DOHH2 (cell line): ENCODE results near the gene UBQLNL.

ENCODE experiments used
- EZH2phosphoT487 ChIP-seq: fragments of 200-600 bp; sonication (generic); IDR thresholded peaks from 2 replicates; pipeline ENCODE4 v1.6.1; 2017; ENCODE audit warnings: borderline replicate concordance, mild to moderate bottlenecking, antibody characterized with exemption, low read length, moderate library complexity, mixed read lengths
- TF ChIP-seq, protein P1 (sequence below): fragments of 200-600 bp; sonication (generic); IDR thresholded peaks from one replicate; pipeline ENCODE4 v1.5.1; 2014; ENCODE audit warnings: antibody characterized with exemption, mild to moderate bottlenecking, low read depth, low read length; ENCODE audit not compliant: poor library complexity, severe bottlenecking

- TF ChIP-seq, protein P1, sequence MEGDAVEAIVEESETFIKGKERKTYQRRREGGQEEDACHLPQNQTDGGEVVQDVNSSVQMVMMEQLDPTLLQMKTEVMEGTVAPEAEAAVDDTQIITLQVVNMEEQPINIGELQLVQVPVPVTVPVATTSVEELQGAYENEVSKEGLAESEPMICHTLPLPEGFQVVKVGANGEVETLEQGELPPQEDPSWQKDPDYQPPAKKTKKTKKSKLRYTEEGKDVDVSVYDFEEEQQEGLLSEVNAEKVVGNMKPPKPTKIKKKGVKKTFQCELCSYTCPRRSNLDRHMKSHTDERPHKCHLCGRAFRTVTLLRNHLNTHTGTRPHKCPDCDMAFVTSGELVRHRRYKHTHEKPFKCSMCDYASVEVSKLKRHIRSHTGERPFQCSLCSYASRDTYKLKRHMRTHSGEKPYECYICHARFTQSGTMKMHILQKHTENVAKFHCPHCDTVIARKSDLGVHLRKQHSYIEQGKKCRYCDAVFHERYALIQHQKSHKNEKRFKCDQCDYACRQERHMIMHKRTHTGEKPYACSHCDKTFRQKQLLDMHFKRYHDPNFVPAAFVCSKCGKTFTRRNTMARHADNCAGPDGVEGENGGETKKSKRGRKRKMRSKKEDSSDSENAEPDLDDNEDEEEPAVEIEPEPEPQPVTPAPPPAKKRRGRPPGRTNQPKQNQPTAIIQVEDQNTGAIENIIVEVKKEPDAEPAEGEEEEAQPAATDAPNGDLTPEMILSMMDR: no peak
- no peak for TF ChIP-seq EZH2phosphoT487
Observed at GRCh38 chr11:5531053-5531831, 14.7 kb upstream of the UBQLNL start.
